GM19438 (cell line): ENCODE data around the gene OR11H7.
"Not testable (repeated sequence)": the region's sequence is repeated elsewhere in the genome, so short reads cannot be mapped to it uniquely, and the experiment has no call there.

Experiments used
- ATAC-seq: cut with Tn5 transposase; IDR thresholded peaks from one replicate; pipeline ENCODE4 v1.9.1; 2021; ENCODE audit warnings: low read depth; ENCODE audit not compliant: unreplicated experiment

OR11H7 gene

DNA sequence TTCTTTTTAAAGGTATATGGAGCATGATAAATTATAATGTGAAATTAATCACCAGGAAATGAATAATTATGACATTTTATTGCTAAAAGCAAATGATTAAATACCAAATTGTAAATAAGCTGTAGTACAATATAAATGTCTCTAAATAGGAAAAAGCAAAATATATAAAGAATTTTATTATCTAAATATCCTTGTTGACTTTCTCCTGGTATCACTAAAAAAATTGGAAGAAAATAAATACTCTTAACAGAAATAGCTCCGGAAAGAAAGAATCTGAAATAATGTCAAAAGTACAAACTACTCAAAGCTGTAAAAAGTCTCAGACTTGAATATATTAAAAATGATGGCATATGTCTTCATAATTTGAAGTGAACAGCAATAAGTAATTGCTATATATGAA, at the start of gene OR11H7:
Gene OR11H7 (plus strand): TSS at position 301 of the 400 bp plus-strand sequence.
- ATAC-seq, result no peak

DNA sequence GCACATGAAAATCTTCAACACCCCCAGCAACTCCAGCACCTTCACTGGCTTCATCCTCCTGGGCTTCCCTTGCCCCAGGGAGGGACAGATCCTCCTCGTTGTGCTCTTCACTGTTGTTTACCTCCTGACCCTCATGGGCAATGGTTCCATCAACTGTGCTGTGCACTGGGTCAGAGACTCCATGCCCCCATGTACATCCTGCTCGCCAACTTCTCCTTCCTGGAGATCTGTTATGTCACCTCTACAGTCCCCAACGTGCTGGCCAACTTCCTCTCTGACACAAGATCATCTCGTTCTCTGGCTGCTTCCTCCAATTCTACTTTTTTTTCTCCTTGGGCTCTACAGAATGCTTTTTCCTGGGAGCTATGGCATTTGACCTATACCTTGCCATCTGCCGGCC, 49.6 kb upstream of the OR11H7 start:
- no peak for ATAC-seq

DNA sequence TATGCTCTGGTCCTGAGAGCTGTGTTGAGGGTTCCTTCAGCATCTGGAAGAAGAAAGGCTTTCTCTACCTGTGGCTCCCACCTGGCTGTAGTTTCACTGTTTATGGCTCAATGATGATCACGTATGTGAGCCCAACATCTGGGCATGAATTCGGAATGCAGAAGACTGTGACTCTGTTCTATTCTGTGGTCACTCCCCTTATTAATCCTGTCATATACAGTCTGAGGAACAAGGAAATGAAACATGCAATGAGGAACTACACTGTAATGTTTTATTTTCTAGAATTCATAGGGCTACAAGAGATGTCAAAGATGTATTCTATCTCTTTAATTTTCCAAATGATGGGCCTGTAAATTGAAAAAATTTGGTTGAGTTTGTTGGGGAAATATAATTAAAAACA, 48.9 kb upstream of the OR11H7 start:
- ATAC-seq, result no peak

DNA sequence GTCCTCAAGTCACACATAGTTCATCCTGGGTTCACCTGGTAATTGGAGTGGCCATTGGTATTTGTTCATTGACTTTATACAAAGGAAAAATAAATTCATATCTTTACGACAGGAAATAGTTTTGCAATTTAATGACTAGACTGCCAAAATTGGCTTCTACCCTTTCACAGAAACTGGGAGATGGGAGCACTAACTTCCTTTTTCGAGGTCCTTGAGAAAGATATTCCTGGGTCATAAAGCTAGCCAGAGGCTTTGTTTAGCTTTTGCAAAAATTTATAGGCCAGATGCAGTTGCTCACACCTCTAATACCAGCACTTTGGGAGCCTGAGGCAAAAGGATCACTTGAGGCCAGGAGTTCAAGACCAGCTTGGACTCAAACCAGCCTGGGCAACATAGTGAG, 48.3 kb upstream of the OR11H7 start:
- no peak for ATAC-seq

DNA sequence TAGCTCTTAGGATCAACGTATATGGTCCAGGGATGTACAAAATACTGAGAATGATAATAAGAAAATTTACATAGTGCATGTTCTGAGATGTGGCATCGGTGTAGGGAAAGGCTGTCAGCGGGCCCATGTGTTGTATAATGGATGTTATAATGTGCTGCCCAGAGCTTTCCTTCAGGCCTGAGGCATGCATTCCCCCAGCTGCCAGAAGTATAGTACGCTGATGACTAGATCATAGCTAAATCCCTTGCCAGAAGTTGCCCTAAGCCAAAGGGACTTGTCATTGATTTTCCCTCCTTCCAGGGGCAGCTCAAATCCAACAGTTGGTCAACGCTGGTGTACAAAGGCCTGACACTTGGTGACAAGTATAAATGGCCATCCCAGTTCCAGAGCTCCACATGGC, 44.6 kb upstream of the OR11H7 start:
- no peak for ATAC-seq

DNA sequence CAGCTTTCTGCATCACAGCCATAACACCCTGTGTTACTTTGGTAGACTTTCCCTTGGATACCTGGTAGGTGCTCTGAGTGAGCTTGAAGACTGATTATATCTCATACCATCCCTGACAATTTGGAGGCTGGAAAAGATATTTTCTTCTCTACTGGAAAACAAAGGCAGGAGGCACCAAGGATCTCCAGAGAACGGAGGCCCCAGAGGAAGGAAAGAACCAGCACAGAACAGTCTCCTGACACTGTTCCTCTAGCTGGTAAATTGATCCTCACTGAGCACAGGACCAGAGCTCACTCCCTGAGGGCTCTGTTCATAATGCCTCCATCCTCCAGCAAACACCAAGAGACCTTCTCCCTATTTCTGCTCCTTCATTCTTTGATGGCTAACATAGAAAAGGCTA, 38.2 kb upstream of the OR11H7 start, which contains the start of gene OR11G2:
Gene OR11G2 (plus strand): TSS at position 301 of the 400 bp plus-strand sequence. CDS start 6,542 bp downstream, outside the sequence.
- ATAC-seq, result no peak

DNA sequence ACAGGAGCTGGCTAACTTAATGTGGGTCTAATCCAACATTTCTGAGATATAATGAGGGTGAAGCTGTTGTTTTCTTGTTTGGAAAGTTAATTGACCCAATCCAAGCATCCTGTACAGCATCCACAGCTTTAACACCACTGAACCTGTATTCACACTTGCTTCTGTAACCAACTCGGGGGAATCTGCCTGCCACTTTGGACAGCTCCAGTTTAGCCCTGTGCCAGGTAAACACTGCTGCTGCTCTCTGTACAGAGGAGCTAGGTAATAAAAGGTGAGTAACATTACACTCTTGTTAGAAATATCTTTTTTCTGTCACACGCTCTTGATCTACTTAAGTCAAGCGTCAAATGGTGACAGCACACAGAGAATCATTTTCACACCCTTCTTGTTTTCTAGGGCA, 37.4 kb upstream of the OR11H7 start:
- no peak for ATAC-seq

DNA sequence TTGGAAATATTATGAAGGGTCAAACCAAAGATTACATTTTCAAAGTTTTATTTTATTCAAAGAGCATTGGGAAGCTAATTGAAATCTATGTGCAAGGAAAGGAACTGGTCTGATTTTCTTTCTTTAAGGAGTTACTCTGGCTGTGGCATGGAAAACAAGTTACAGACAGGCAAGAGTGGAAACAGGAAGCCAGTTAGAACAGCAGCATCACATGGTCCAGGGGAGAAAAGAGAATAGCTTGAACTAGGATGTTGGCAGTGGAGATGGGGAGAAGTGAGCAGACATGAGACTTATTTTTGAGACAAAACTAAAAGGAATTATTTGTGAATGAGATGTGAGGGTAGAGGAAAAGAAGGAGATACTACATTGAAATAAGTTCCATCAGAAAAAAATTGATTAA, 34.7 kb upstream of the OR11H7 start:
- ATAC-seq, result no peak

DNA sequence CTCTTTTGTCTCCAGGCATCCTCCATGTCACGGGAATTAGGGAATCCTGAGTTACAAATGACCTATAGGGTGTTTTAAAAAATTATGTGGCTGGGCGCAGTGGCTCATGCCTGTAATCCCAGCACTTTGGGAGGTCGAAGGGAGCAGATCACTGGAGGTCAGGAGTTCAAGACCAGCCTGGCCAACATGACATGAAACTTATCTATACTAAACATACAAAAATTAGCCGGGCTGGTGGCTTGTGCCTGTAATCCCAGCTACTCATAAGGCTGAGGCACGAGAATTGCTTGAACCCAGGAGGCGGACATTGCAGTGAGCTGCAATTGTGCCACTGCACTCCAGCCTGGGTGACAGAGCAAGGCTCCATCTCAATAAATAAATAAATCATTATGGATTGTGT, 33.6 kb upstream of the OR11H7 start:
- ATAC-seq, result not testable (repeated sequence)

DNA sequence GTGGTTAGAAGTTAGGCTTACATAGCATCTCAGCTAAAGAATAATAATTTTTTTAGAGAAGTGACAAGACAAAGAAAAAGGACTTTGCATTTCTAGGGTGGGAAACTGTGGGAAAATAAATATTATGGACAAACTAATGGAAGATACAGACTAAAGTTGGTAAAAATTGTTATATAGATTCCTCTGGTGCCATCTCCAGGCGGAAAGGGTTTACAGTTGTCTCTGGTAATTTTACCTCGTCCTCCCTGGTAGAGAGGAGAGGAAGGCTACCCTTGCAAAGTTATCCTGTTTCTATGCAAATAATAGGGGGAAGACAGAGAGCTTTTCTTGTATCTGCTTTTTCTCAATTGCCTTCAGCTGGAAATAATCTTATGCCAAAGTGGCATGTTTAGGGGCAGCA, 32.9 kb upstream of the OR11H7 start:
- ATAC-seq, result no peak

DNA sequence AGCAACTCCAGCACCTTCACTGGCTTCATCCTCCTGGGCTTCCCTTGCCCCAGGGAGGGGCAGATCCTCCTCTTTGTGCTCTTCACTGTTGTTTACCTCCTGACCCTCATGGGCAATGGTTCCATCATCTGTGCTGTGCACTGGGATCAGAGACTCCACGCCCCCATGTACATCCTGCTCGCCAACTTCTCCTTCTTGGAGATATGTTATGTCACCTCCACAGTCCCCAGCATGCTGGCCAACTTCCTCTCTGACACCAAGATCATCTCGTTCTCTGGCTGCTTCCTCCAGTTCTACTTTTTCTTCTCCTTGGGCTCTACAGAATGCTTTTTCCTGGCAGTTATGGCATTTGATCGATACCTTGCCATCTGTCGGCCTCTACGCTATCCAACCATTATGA, 31.3 kb upstream of the OR11H7 start:
- ATAC-seq, result no peak

DNA sequence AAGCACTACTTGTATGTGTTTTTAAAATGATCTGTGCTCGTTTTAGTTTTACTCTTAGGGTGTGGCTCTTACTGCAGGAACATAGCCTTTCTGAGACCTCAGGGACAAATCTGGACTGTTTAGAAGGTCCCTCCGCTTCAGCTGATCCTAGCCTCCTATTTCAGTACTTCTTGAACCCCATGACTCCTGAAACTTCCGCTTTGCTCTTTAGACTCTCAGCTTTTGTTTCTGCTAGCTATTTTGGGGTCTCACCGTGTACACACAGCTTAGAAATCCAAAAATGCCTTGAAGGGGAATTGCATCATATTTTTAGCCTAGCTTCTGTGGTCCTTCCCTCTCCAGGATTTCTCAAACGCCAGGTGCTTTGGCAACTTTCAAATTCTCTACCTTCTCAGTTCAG, 29.8 kb upstream of the OR11H7 start:
- no peak for ATAC-seq

DNA sequence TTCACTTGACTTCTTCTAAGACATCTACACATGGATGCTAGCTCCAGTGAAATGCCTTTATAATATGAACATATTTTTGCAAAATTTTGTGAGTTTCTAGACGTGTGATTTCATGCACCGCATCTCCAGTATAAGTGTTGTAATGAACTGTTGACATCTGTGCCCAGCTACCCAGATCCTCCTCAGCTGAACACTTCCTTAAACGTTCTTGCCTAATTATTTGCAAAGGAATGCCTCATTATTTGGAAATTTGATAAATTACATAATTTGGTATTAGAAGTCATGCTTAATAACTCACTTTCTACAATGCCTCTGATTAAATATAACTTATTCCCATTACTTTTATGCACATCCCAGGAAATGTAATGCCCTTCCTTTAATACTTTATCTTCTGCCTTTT, 24.1 kb upstream of the OR11H7 start:
- no peak for ATAC-seq

DNA sequence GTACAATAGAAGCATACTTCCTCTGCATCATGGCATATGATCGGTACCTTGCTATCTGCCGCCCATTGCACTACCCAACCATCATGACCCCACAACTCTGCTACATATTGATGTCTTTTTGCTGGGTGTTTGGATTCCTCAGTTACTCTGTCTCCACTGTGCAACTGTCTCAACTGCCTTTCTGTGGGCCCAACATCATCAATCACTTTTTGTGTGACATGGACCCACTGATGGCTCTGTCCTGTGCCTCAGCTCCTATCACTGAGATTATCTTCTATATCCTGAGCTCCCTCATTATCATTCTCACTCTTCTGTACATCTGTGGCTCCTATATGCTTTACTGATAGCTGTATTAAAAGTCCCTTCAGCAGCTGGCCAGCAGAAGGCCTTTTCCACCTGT, 19.2 kb upstream of the OR11H7 start:
- ATAC-seq, result no peak

DNA sequence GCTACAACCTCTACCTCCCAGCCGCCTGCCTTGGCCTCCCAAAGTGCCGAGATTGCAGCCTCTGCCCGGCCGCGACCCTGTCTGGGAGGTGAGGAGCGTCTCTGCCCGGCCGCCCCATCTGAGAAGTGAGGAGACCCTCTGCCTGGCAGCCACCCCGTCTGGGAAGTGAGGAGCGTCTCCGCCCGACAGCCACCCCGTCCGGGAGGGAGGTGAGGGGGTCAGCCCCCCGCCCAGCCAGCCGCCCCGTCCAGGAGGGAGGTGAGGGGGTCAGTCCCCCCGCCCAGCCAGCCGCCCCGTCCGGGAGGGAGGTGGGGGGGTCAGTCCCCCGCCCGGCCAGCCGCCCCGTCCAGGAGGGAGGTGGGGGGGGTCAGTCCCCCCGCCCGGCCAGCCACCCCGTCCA, 16.4 kb upstream of the OR11H7 start:
- ATAC-seq, result not testable (repeated sequence)

DNA sequence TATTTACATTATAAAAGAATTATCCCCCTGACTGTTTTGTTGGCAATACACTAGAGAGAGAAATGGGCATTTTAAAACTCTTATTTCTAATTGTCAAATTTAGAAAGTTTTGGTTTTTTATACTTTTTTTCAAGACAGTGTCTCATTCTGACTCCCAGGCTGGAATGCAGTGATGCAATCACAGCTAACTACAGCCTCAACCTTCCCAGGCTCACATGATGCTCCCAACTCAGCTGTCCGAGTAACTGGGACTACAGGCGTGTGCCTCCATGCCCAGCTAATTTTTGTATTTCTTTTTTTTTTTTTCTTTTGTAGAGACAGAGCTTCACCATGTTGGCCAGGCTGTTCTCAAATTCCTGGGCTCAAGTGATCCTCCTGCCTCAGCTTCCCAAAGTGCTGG, 13.6 kb upstream of the OR11H7 start:
- no peak for ATAC-seq

DNA sequence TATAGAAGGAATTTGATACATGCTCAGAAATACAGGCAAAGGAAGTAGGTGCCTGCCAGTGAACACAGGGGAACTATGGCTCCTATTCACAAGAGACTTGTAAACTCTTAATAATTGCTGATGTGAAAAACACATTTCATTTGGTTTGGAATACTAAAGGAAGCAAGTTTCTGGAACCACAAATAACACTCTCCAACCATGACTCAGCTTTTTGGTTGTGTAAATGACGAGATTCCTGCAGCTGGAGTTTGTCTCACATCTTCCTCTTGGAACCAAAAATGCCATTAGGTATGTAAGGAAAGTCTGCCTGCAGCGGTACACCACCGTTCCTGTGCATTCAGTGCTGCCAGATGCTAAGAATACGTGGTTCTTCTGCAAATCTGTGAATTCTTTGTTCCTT, 9.7 kb upstream of the OR11H7 start:
- ATAC-seq, result no peak

DNA sequence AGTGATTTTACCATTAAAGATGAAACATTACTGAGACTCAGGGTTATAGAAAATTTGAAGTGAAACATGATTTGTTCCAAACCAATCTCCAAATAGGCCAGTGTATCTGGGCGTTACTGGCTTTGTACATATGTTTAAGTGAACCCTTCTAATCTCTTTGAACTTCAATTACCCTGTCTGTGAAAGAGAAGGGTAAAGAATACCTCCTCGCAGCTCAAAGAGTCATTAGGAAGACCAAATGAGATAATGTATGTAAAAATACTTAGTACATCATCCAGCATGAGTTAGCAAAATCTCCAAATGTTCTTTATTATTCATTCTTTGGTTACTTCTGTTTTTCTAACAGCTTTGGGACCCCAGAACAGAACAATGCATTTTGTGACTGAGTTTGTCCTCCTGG, 5.4 kb upstream of the OR11H7 start, which contains the start of gene OR11H6:
Gene OR11H6 (plus strand): TSS at position 301 of the 400 bp plus-strand sequence. CDS start 0 bp downstream, at position 301.
- ATAC-seq, result no peak

DNA sequence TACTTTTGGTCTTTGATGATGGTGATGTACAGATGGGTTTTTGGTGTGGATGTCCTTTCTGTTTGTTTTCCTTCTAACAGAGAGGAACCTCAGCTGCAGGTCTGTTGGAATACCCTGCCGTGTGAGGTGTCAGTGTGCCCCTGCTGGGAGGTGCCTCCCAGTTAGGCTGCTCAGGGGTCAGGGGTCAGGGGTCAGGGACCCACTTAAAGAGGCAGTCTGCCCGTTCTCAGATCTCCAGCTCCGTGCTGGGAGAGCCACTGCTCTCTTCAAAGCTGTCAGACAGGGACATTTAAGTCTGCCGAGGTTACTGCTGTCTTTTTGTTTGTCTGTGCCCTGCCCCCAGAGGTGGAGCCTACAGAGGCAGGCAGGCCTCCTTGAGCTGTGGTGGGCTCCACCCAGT, 6.6 kb downstream of the OR11H7 start:
- not testable (repeated sequence) for ATAC-seq

DNA sequence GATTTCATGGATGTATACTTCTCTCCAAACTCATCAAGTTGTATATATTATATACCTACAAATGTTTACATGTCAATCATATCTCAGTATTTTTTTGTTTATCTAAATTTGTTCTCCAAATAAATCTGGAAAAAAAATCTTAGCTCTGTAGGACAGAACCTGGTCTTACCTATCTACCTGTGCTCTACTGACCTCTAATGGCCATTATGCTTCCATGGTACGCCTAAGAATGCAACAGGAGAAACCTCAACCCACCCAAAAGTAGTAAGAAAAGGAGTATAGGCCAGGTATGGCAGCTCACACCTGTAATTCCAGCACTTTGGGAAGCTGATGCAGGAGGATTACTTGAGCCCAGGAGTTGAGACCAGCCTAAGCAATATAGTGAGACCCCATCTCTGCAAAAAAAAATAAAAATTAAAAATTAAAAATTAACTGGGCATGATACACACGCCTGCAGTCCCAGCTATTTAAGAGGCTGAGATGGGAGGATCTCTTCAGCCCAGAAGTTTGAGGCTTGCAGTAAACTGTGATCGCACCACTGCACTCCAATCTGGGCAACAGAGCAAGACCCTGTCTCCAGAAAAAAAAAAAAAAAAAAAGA, 19.0 kb downstream of the OR11H7 start:
- no peak for ATAC-seq

DNA sequence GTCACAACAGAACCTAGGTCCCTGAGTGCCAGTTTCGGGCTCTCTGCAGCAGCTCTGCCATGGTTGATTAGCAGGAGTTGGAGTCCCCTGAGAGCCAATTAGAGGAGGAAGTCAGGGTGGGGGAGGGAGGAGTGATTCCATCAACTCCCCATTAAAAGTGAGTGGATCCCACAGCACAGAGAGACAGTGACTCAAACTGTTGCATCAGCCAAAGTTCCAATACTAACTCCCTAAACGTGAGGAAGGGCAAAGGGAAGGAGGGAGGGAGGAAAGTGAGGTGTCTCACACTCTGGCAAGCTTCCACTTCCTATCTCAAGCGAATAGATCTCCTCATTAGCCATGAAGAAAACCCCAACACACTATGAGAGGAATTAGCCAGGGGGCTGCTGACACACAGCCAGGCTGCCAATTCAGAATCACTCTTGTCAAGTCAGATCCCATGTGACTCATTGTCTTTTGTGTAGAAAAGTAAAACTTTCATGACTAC, 33.9 kb downstream of the OR11H7 start:
- ATAC-seq, result no peak

DNA sequence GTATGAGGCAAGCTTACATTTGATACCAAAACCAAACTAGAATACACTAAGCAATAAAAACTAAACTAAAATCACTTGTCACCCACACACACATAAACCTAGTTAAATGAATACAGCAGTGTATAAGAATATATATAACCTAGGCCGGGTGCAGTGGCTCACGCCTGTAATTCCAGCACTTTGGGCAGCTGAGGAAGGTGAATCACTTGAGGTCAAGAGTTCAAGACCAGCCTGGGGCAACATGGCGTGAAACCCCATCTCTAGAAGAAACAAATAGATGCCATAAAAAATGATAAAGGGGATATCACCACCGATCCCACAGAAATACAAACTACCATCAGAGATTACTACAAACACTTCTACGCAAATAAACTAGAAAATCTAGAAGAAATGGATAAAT, 35.6 kb downstream of the OR11H7 start:
- not testable (repeated sequence) for ATAC-seq

DNA sequence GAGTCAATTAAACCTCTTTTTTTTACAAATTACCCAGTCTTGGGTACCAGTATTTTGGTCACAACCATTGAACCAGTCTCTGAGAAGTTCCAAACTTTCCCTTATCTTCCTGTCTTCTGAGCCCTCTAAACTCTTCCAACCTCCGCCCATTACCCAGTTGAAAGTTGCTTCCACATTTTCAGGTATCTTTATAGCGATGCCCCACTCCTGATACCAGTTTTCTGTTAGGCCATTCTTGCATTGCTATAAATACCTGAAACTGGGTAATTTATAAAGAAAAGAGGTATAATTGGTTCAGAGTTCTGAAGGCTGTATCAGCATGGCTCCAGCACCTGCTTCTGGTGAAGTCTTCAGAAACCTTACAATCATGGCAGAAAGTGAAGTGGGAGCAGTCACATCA, 45.3 kb downstream of the OR11H7 start:
- ATAC-seq, result no peak
